SU-DHL-6 (cell line): ENCODE measurements around the gene FZD7.

Source experiments
- H2AFZ ChIP-seq: fragments of 200-600 bp; sonication (generic); 2 replicates; pipeline ENCODE4 v1.6.1; 2014; ENCODE audit warnings: low read depth, mild to moderate bottlenecking, moderate library complexity, mixed read lengths, antibody characterized with exemption, low read length; ENCODE audit not compliant: severe bottlenecking
- H3F3A ChIP-seq: fragments of 200-600 bp; shearing (Covaris generic); 2 replicates; pipeline ENCODE4 v1.6.0; 2016; ENCODE audit warnings: antibody characterized with exemption, mild to moderate bottlenecking; ENCODE audit not compliant: insufficient read depth
- H3K27ac ChIP-seq: fragments of 200-600 bp; sonication (generic); 2 replicates; pipeline ENCODE4 v1.5.1; 2016; ENCODE audit warnings: low read depth, mild to moderate bottlenecking, low read length, moderate library complexity, mixed read lengths
- H3K27me3 ChIP-seq: fragments of 200-600 bp; sonication (generic), shearing (Covaris generic); 2 replicates; pipeline ENCODE4 v1.6.0; 2014; ENCODE audit warnings: mild to moderate bottlenecking, low read length
- H3K36me3 ChIP-seq: fragments of 200-600 bp; sonication (generic); 2 replicates; pipeline ENCODE4 v1.6.1; 2014; ENCODE audit warnings: mild to moderate bottlenecking, low read length, mixed read lengths
- H3K4me2 ChIP-seq: fragments of 300-600, 200-600 bp; shearing (Covaris generic), sonication (generic); 2 replicates; pipeline ENCODE4 v1.6.0; 2014; ENCODE audit warnings: low read length, low read depth, mild to moderate bottlenecking; ENCODE audit not compliant: poor library complexity, severe bottlenecking
- H3K4me3 ChIP-seq: fragments of 200-600 bp; sonication (generic); 2 replicates; pipeline ENCODE4 v1.5.1; 2014; ENCODE audit warnings: antibody characterized with exemption, low read length, mild to moderate bottlenecking, mixed read lengths; ENCODE audit not compliant: insufficient read depth, poor library complexity, severe bottlenecking
- H3K79me2 ChIP-seq: fragments of 200-600 bp; sonication (generic); 2 replicates; pipeline ENCODE4 v1.6.1; 2014; ENCODE audit warnings: mild to moderate bottlenecking, low read length, moderate library complexity; ENCODE audit not compliant: insufficient read depth
- H3K9ac ChIP-seq: fragments of 200-600 bp; sonication (generic); 2 replicates; pipeline ENCODE4 v1.7.0; 2014; ENCODE audit warnings: mild to moderate bottlenecking, low read length
- H3K9me2 ChIP-seq: fragments of 200-600 bp; sonication (generic); replicated peaks from 2 replicates; pipeline ENCODE4 v1.6.1; 2014; ENCODE audit warnings: low read length; ENCODE audit not compliant: insufficient read depth
- H3K9me3 ChIP-seq: fragments of 200-600 bp; sonication (generic); 2 replicates; pipeline ENCODE4 v1.6.1; 2014; ENCODE audit warnings: low read length, mixed read lengths; ENCODE audit not compliant: insufficient read depth
- H4K20me1 ChIP-seq: fragments of 200-600 bp; sonication (generic); 2 replicates; pipeline ENCODE4 v1.6.1; 2014; ENCODE audit warnings: low read depth, mild to moderate bottlenecking, antibody characterized with exemption, low read length, moderate library complexity, mixed read lengths
- EZH2phosphoT487 ChIP-seq: fragments of 200-600 bp; sonication (generic), shearing (Covaris generic); conservative IDR thresholded peaks from 2 replicates; pipeline ENCODE4 v1.6.1; 2018; ENCODE audit warnings: mild to moderate bottlenecking, antibody characterized with exemption, low read length, moderate library complexity, mixed read lengths
- TF ChIP-seq, protein P1 (sequence below): fragments of 200-600 bp; sonication (generic); IDR thresholded peaks from one replicate; pipeline ENCODE4 v1.5.1; 2017; ENCODE audit warnings: antibody characterized with exemption, mild to moderate bottlenecking, low read length, moderate library complexity; ENCODE audit not compliant: insufficient read depth, poor library complexity, severe bottlenecking

Gene FZD7

DNA sequence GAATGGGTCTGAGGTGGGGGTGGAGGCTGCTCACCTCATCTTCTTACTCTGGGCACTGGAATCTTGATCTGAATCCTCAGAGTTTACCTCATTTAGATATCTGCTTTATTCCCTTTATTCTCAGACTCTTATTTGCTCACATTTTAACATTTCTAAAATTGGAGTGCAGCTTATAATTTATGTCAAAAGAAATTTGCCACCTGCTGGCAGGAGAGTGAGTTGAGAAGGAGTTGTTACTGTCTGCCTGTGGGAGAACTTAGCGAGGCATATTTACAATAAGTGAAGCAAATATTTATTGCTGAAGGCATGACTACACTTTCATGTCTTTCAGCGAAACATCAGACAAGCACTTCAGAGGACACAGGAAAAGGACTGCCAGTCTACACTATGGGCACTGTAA, 23.0 kb downstream of the FZD7 start:
- Histone ChIP-seq H2AFZ (no peak overlapping the region), H3K27ac (no peak overlapping the region)

DNA sequence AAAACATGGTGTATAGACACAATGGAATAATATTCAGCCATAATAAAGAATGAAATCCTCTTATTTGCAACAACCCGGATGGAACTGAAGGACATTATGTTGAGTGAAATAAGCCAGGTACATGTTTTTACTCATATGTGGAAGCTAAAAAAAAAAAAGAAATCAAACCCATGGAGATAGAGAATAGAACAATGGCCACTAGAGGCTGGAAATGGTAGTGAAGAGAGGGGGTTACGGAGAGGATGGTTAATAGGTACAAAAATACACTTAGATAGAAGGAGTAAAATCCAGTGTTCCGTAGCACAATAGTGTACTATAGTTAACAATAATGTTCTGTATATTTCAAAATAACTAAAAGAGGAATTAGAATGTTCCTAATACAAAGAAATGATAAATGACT, 26.6 kb downstream of the FZD7 start:
- no peak overlapping the region for H3K4me2 ChIP-seq
- no peaks in the 10 kb centered on the region for H3K9me2 ChIP-seq
- no peaks in the 10 kb centered on the region for H4K20me1 ChIP-seq
- TF ChIP-seq EZH2phosphoT487 = no peak
- TF ChIP-seq, protein P1, sequence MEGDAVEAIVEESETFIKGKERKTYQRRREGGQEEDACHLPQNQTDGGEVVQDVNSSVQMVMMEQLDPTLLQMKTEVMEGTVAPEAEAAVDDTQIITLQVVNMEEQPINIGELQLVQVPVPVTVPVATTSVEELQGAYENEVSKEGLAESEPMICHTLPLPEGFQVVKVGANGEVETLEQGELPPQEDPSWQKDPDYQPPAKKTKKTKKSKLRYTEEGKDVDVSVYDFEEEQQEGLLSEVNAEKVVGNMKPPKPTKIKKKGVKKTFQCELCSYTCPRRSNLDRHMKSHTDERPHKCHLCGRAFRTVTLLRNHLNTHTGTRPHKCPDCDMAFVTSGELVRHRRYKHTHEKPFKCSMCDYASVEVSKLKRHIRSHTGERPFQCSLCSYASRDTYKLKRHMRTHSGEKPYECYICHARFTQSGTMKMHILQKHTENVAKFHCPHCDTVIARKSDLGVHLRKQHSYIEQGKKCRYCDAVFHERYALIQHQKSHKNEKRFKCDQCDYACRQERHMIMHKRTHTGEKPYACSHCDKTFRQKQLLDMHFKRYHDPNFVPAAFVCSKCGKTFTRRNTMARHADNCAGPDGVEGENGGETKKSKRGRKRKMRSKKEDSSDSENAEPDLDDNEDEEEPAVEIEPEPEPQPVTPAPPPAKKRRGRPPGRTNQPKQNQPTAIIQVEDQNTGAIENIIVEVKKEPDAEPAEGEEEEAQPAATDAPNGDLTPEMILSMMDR = peak; percentile 14
- H3K27me3 ChIP-seq = no peaks in the 10 kb centered on the region
- H2AFZ ChIP-seq = no peak overlapping the region
- H3K27ac ChIP-seq = no peak overlapping the region
- no peaks in the 10 kb centered on the region for H3K9me3 ChIP-seq
- H3F3A ChIP-seq = no peaks in the 10 kb centered on the region
- H3K36me3 ChIP-seq = no peaks in the 10 kb centered on the region
- H3K4me3 ChIP-seq = no peak overlapping the region
- no peak overlapping the region for H3K9ac ChIP-seq
- no peaks in the 10 kb centered on the region for H3K79me2 ChIP-seq

More for the DNA sequence above, 23.0 kb downstream of the FZD7 start:
- Histone ChIP-seq H3F3A (no peaks in the 10 kb centered on the region), H3K9me2 (no peaks in the 10 kb centered on the region), H3K4me3 (no peak overlapping the region), H3K9me3 (no peaks in the 10 kb centered on the region), H3K36me3 (no peaks in the 10 kb centered on the region), H3K79me2 (no peaks in the 10 kb centered on the region), H3K4me2 (no peak overlapping the region), H3K27me3 (no peaks in the 10 kb centered on the region), H4K20me1 (no peaks in the 10 kb centered on the region), H3K9ac (no peak overlapping the region)
- TF ChIP-seq, protein P1 = peak; percentile 20
- TF ChIP-seq EZH2phosphoT487 = no peak

DNA sequence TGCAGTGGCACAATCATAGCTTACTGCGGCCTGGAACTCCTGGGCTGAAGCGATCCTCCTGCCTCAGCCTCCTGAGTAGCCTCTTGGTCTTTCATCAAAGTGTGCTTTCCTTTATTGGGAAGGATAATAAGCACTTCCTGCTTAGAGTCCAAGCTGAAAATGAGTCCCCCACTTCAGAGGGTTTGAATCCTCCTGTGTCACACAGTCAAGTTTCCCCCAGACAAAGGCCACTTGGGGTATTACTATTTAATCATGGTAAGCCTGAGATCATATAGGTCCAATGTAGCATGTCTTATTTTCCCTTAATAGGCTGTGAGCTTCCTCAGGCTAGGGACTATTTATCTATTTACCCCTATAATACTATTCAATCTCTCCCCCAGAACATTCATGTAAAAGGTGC, 28.0 kb downstream of the FZD7 start:
- TF ChIP-seq, protein P1 = no peak
- TF ChIP-seq EZH2phosphoT487 = no peak
- Histone ChIP-seq H3F3A (no peaks in the 10 kb centered on the region), H3K4me3 (no peak overlapping the region), H2AFZ (no peak overlapping the region), H3K4me2 (no peak overlapping the region), H4K20me1 (no peaks in the 10 kb centered on the region), H3K9me3 (no peaks in the 10 kb centered on the region), H3K9ac (no peak overlapping the region), H3K79me2 (no peaks in the 10 kb centered on the region), H3K9me2 (no peaks in the 10 kb centered on the region), H3K36me3 (no peaks in the 10 kb centered on the region), H3K27me3 (no peaks in the 10 kb centered on the region), H3K27ac (no peak overlapping the region)
